HG03135 (cell line): ENCODE measurements around the gene RAVER1.

Experiments used
- ATAC-seq: cut with Tn5 transposase; IDR thresholded peaks from one replicate; pipeline ENCODE4 v1.9.1; 2021; ENCODE audit warnings: mild to moderate bottlenecking, moderate library complexity; ENCODE audit not compliant: unreplicated experiment

The RAVER1 gene

DNA sequence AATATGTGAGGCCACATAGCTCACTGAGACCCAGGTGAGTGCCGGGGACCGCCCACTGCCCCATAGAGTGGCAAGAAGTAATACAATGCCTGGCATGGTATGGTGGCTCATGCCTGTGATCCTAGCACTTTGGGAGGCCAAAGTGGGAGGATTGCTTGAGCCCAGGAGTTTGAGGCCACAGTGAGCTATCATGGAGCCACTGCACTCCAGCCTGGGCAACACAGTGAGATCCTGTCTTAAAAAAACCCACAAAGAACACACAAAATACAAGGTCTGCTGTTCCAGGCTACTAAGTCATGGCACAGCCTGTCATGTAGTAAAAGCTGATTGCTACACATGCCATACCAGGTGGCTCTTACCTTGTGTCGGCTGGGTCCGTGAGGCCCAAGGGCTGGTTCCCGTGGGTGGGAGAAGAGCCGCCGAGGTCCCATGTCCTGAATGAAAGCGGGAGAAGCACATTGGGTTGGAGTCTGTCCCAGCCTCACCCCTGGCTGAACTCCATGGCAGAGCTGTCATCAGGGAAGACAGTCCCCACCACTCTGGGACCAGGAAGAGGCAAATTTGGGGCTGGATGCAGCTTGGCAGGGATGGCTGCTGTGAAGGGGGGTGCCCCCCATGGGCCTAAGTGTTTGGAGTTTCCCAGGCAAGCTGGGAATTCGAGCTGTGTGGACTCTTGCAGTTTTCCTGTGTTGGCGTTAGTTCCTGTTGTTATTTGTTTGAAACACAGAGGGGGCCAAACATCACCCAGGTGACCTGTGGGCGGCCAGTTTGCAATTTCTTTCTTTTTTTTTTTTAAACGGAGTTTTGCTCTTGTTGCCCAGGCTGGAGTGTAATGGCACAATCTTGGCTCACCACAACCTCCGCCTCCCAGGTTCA is 14.3 kb downstream of the RAVER1 start:
- ATAC-seq, result no peak

GRCh38 chr19:10317857-10318462 is 15.4 kb downstream of the RAVER1 start:
- ATAC-seq, result no peak

- no peak for ATAC-seq
Observed at GRCh38 chr19:10317045-10317856, 16.1 kb downstream of the RAVER1 start.

GRCh38 chr19:10316229-10317044 is 16.9 kb downstream of the RAVER1 start:
- peak; percentile 26 for ATAC-seq

DNA sequence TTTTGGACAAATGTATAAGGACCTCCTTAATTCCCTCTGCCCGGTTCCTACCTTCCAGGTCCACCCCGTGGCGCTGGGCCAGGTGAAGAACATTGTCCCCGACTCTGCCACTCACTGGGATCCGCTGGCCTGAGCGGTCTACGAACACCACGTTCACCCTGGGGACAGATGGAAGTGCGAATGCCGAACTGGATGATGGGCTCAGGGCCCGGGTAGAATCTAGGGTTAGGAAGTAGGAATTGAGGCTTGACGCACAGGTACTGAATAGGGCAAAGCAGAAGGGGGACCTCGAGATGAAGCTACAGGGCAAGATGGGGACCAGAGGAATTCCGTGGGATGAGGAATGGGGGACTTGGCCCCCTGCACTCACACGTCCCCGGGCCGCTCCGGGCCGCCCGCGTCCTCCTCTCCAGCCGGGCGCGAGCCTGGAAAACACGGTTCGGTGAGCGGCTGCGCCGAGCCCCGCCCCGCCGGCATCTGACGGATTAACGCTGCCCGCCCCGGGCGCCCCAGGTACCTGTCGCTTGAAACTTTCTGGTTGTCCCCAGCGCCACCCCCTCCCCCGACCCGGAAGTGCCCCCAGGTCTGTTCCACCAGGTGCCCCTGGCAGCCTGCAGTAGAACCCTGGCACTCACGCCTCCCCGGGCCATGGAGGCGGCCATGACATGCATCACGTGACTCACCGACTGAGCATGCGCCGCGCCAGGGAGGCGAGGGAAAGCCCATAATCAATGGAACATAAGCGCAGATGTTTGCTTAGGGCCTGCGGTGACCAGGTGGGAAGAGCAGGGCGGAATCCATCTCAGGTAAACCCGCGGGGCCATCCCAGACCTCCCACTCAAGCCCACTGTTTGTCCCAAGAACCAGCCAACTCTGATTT is 17.8 kb downstream of the RAVER1 start, which contains the start of gene FDX2:
TSS of gene FDX2 (minus strand) at position 681 of the 880 bp plus-strand sequence. CDS start at position 662, 19 bp downstream.
- peak; percentile 65 for ATAC-seq

DNA sequence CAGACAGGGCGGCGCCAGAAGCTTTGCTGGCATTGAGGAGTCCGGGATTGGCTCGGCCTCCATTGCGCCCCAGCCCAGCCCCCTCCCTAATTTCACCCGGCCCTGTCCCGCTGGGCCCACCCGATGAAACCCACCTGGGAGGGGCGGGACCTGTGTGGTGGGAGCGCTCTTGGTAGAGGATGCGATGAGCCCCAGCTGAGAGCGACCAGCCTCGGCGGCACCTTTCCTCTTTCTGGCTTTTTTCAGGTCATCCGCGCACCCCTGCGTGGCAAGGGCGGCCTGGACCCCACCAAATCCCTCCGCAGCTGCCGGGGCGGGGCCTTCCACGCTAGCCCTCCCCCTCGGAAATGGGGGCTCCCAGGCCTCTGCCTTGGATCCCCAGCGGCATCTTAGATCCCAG is 23.9 kb downstream of the RAVER1 start, which contains the start of gene ZGLP1:
TSS of gene ZGLP1 (minus strand) at position 393 of the 400 bp plus-strand sequence.
- ATAC-seq, result no peak

DNA sequence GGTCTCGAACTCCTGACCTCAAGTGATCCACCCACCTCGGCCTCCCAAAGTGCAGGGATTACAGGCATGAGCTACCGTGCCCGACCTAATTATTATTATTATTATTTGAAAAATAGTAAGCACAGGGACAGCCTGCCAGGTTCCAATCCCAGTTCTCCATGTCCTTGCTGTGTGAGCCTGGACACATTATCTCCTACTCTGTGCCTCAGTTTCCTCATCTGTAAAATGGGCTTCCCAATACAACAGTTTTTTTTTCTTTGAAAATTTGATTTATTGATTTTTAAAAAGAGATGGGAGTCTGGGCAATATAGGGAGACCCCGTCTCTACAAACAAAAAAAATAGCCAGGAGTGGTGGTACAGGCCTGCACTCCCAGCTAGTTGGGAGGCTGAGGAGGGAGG is 27.0 kb downstream of the RAVER1 start:
- no peak for ATAC-seq

DNA sequence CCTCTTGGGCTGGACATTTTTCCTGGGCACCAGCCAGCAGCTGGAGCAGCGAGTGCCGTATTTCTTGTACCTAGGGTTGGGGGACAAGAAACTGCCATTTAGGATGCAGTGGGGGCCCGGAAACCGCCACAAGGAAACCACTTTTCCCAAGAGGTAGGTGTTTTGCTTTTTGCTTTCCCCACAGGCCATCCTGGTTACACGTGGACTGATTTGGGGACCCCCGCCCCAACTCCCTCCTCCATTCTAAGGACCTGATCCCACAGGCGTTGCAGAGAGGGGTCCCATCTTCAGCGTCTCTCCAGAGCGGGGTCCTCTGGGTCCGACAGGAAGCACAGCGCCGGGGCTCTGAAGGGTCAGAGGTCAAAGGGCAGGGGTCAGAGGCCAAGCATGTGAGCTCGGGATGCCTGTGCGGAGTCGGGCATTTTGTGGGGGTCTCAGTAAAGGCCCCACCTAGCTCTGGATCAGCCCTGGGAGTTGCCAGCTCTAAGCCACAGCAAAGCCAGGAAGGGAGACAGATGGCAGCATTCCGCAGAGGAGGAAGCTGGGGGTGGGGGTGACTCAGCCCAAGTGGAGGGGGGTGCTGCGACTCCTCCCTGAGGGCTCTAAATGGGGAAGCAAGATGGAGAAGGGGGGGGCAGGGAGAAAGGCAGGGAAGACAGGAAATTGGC is 28.1 kb downstream of the RAVER1 start:
- ATAC-seq, result no peak

DNA sequence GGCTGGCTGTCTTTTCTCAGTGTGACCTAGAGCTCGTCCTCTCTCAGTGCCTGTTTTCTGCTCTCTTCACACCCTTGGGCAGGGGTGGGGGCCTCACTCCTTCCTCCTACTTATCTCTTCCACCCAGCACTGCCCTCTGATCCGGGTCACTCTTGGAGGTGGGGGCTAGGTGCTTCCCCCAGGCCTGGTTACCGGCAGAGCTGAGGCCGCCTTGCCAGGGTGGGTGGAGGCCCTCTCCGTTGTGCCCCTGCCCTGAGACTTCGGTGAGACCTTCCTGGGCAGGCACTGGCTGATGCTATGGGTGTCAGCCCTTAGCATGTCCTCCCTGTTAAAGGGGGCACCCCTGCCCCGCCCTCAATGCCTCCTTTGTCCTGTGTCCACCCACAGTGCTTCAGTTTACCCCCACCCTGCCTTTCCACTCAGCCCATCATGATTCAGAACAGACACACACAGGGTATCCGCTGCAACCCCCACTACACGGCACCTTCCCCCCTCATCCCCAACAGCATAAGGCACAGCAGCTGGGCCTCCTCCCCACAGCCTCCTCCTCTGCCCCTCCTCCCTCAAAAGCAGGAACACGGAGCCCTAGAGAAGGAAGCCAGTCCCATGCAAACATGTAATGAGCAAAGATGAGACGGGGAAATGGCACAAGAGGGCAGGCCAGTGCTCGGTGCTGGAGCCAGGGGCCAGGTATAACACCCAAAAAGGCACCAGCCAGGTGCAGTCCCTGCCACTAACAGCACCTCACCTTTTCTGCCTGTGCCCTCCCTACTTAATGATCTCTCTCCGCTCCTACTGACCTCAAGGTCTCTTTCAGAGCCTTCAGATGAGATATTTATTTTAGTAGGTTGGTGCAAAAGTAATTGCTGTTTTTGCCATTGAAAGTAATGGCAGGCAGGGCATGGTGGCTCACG is 33.5 kb downstream of the RAVER1 start:
- no peak for ATAC-seq

DNA sequence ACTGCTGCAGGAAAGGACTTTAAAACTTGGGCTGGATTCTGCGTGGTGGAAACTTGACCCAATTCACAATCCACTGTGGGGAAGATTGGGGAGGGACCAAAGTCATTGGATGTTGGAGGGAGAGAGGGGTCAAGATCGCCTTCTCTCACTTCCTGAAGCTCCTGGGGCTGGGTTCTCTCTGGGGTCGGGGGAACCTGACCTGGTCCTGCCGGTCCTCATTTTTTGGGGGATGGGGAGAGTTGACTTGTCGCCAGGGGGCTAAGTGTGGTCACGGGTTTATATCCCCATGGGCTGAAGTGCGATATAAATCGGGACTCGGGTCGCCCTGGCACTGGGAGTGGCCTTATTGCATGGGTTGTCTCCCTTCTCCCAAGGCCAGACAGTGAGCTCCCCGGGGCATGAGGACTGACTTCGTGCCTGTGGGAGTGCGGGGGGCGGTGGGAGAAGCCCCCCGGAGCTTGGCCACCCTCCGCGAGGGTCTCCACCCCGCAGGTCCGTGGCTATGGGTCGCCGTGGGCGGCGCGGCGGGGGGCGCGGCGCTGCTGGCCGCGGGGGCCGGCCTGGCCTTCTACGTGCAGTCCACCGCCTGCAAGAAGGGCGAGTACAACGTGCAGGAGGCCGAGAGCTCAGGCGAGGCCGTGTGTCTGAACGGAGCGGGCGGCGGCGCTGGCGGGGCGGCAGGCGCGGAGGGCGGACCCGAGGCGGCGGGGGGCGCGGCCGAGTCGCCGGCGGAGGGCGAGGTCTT is 37.3 kb downstream of the RAVER1 start:
- ATAC-seq, result no peak

GRCh38 chr19:10295305-10295846 is 38.0 kb downstream of the RAVER1 start:
- peak; percentile 42 for ATAC-seq

- no peak for ATAC-seq
Observed at GRCh38 chr19:10294368-10294697, 39.0 kb downstream of the RAVER1 start.

DNA sequence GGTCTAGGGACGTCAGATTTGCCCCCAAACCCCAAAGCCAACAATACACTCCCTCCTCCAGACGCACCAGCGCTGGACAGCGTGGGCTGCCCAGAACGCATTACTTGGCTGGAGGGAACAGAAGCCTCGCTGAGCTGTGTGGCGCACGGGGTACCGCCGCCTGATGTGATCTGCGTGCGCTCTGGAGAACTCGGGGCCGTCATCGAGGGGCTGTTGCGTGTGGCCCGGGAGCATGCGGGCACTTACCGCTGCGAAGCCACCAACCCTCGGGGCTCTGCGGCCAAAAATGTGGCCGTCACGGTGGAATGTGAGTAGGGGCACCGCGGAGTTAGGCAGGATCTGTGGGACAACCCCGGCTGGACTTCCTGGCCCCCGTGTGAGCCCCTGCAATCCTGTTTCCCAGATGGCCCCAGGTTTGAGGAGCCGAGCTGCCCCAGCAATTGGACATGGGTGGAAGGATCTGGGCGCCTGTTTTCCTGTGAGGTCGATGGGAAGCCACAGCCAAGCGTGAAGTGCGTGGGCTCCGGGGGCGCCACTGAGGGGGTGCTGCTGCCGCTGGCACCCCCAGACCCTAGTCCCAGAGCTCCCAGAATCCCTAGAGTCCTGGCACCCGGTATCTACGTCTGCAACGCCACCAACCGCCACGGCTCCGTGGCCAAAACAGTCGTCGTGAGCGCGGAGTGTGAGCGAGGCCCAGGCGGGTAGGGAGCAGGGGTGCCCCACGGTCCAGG is 39.5 kb downstream of the RAVER1 start:
- no peak for ATAC-seq

- ATAC-seq, result no peak
Observed at GRCh38 chr19:10292789-10293636, 40.3 kb downstream of the RAVER1 start.

DNA sequence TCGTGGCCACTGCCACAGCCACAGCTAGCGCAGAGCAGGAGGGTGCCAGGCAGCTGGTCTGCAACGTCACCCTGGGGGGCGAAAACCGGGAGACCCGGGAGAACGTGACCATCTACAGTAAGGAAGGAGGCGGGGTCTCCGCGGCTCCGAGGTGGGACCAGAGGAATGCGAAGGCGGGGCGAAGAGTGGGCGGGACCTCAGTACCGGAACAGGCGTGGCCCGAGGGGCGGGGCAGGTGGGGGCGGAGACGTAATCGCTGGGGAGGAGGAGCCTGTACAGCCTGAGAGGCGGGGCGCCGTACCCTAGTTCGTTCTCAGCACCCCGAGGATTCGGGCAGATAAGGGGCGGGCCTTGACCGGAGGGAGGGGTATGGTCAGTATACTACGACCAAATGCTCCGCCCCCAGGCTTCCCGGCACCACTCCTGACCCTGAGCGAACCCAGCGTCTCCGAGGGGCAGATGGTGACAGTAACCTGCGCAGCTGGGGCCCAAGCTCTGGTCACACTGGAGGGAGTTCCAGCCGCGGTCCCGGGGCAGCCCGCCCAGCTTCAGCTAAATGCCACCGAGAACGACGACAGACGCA is 41.0 kb downstream of the RAVER1 start:
- ATAC-seq, result peak; percentile 52
